ENCODE results near the gene FCN3. TPM values are rescaled to one million over a fixed set of nuclear protein-coding genes. Genes with fewer than 3 reads are reported as not detected.

The FCN3 gene
- total and polyA plus RNA-seq, 2 of the 4 experiments (the other 2 are of a cell fraction) = not detected

GRCh38 chr1:27327964-27328363, 46.7 kb downstream of the FCN3 start:
- intact Hi-C loops (cut with micrococcal nuclease) = no loop called here
- peaks cover 42% of the 10 kb centered on the region for H4K20me1 ChIP-seq (ENCODE audit: insufficient read depth, low read length)
- BruUV-seq (replicated peaks) = no TSS peak
- WGBS, 2 experiments (ENCODE audit: extremely low coverage in 2 of 2, insufficient read length in 1 of 2) = 100% methylated on average over 1 of the region's 5 CpGs; no CpG with 5 or more reads in 1 of the 2 experiments
- H3K36me3 ChIP-seq (ENCODE audit: control insufficient read depth, insufficient read depth, low read length) = peaks cover 39% of the 10 kb centered on the region
- ATAC-seq (ENCODE audit: low read depth) = no peak
- H3K9me3 ChIP-seq (ENCODE audit: control insufficient read depth, insufficient read depth, low read length) = no peaks in the 10 kb centered on the region
- H3K9ac ChIP-seq (ENCODE audit: low read depth, low read length) = no peak overlapping the region
- peaks cover 5% of the 10 kb centered on the region; the same call in 1 of the 2 replicates for H3K9me1 ChIP-seq (ENCODE audit: insufficient read depth, low read length)
- H3K4me1 ChIP-seq (ENCODE audit: control insufficient read depth, insufficient read depth, low read length) = peaks cover 5% of the 10 kb centered on the region; the same call in 1 of the 2 replicates
- POLR2A ChIA-PET (ENCODE audit: unreplicated experiment) = no interaction called here
- no peak overlapping the region for H2AK9ac ChIP-seq (replicated peaks; ENCODE audit: low read depth, low read length, poor library complexity)
- dilution Hi-C loops (cut with HindIII; ENCODE audit: low sequenced_read_pairs, unreplicated experiment) = no loop called here
- no peaks in the 10 kb centered on the region for H3K27me3 ChIP-seq (ENCODE audit: control insufficient read depth, insufficient read depth, low read length)
- no peak overlapping the region for H2AK5ac ChIP-seq (ENCODE audit: low read depth, low read length)
- H3K14ac ChIP-seq (replicated peaks; ENCODE audit: low read depth, low read length) = no peak overlapping the region
- H3K18ac ChIP-seq (ENCODE audit: low read depth, low read length) = no peak overlapping the region
- H3K79me1 ChIP-seq (ENCODE audit: low read depth in 1 of 2, low read length in 2 of 2) = peaks cover 26 to 78% of the 10 kb centered on the region in 2 experiments
- H3K27ac ChIP-seq (ENCODE audit: insufficient read depth, low read length) = no peak overlapping the region
- in situ Hi-C loops (cut with MboI; ENCODE audit: low sequenced_read_pairs) = no loop called here
- H3K4me3 ChIP-seq (ENCODE audit: insufficient read depth, low read depth, low read length) = no peak overlapping the region
- H2BK5ac ChIP-seq (ENCODE audit: low read depth, low read length, poor library complexity, severe bottlenecking) = no peak overlapping the region
- no peak overlapping the region for H2BK20ac ChIP-seq (ENCODE audit: low read depth, low read length)
- no peak overlapping the region for H2BK120ac ChIP-seq (ENCODE audit: low read depth, low read length)
- H3K4ac ChIP-seq (ENCODE audit: low read depth, low read length) = no peak overlapping the region
- H2BK15ac ChIP-seq (ENCODE audit: low read depth, low read length) = no peak overlapping the region
- H4K5ac ChIP-seq (ENCODE audit: low read depth, low read length) = no peak overlapping the region
- CTCF ChIA-PET = no interaction called here
- H3K4me2 ChIP-seq (ENCODE audit: low read depth, low read length) = no peak overlapping the region
- TF ChIP-seq FOS (IDR thresholded peaks at IDR 0.05; ENCODE audit: low read depth, low read length) (no peak), CEBPB (IDR thresholded peaks at IDR 0.05; ENCODE audit: low read depth, low read length) (no peak), BHLHE40 (IDR thresholded peaks at IDR 0.05; ENCODE audit: low read depth, low read length) (no peak), MAFK (IDR thresholded peaks at IDR 0.05; ENCODE audit: low read depth, low read length) (no peak), CHD1 (IDR thresholded peaks at IDR 0.05; ENCODE audit: low read depth, low read length) (no peak), NFE2L2 (IDR thresholded peaks at IDR 0.05; ENCODE audit: low read depth, low read length) (no peak), POLR2A (IDR thresholded peaks at IDR 0.05; ENCODE audit: low read depth, low read length) (no peak), SMC3 (IDR thresholded peaks at IDR 0.05; ENCODE audit: low read depth, low read length) (no peak), RAD21 (IDR thresholded peaks at IDR 0.05; ENCODE audit: low read length) (no peak), MXI1 (IDR thresholded peaks at IDR 0.05; ENCODE audit: borderline replicate concordance, low read depth, low read length) (no peak), RCOR1 (IDR thresholded peaks at IDR 0.05; ENCODE audit: insufficient replicate concordance, low read length) (no peak), RFX5 (IDR thresholded peaks at IDR 0.05; ENCODE audit: low read depth, low read length) (no peak), MAZ (IDR thresholded peaks at IDR 0.05; ENCODE audit: borderline replicate concordance, low read depth, low read length) (no peak)
- TF ChIP-seq, protein P1, sequence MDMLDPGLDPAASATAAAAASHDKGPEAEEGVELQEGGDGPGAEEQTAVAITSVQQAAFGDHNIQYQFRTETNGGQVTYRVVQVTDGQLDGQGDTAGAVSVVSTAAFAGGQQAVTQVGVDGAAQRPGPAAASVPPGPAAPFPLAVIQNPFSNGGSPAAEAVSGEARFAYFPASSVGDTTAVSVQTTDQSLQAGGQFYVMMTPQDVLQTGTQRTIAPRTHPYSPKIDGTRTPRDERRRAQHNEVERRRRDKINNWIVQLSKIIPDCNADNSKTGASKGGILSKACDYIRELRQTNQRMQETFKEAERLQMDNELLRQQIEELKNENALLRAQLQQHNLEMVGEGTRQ (IDR thresholded peaks at IDR 0.05; ENCODE audit: low read depth, low read length) = no peak
- TF ChIP-seq, protein P2, sequence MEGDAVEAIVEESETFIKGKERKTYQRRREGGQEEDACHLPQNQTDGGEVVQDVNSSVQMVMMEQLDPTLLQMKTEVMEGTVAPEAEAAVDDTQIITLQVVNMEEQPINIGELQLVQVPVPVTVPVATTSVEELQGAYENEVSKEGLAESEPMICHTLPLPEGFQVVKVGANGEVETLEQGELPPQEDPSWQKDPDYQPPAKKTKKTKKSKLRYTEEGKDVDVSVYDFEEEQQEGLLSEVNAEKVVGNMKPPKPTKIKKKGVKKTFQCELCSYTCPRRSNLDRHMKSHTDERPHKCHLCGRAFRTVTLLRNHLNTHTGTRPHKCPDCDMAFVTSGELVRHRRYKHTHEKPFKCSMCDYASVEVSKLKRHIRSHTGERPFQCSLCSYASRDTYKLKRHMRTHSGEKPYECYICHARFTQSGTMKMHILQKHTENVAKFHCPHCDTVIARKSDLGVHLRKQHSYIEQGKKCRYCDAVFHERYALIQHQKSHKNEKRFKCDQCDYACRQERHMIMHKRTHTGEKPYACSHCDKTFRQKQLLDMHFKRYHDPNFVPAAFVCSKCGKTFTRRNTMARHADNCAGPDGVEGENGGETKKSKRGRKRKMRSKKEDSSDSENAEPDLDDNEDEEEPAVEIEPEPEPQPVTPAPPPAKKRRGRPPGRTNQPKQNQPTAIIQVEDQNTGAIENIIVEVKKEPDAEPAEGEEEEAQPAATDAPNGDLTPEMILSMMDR (conservative IDR thresholded peaks at IDR 0.05; ENCODE audit: low read depth, low read length) = no peak
- TF ChIP-seq, protein P3, sequence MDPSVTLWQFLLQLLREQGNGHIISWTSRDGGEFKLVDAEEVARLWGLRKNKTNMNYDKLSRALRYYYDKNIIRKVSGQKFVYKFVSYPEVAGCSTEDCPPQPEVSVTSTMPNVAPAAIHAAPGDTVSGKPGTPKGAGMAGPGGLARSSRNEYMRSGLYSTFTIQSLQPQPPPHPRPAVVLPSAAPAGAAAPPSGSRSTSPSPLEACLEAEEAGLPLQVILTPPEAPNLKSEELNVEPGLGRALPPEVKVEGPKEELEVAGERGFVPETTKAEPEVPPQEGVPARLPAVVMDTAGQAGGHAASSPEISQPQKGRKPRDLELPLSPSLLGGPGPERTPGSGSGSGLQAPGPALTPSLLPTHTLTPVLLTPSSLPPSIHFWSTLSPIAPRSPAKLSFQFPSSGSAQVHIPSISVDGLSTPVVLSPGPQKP (IDR thresholded peaks at IDR 0.05; ENCODE audit: borderline replicate concordance, low read depth, low read length) = no peak
- H3K56ac ChIP-seq (ENCODE audit: extremely low read depth, insufficient read depth, low read length) = no peak overlapping the region
- no peak overlapping the region for H4K8ac ChIP-seq (ENCODE audit: low read depth in 2 of 2, low read length in 2 of 2)
- H3K23ac ChIP-seq (ENCODE audit: low read depth, low read length) = no peak overlapping the region
- DNase-seq = no peak
- H4K91ac ChIP-seq (ENCODE audit: insufficient read depth, low read depth, low read length) = no peak overlapping the region
- H2AFZ ChIP-seq (replicated peaks; ENCODE audit: low read length, poor library complexity) = no peak overlapping the region
